Neural progenitor cell (in vitro differentiated cells): ENCODE measurements around the gene SMPDL3B.

Experiments
- EZH2 ChIP-seq: fragments of 200-600 bp; sonication (generic); IDR thresholded peaks from 2 replicates; pipeline ENCODE4 v1.6.1; 2017; ENCODE audit warnings: antibody characterized with exemption, mild to moderate bottlenecking, moderate library complexity
- EZH2phosphoT487 ChIP-seq: fragments of 200-600 bp; sonication (generic); IDR thresholded peaks from 2 replicates; pipeline ENCODE4 v1.6.1; 2017; ENCODE audit warnings: antibody characterized with exemption
- TF ChIP-seq, protein P1 (sequence below): fragments of 200-600 bp; sonication (generic); IDR thresholded peaks from 2 replicates; pipeline ENCODE4 v1.5.1; 2017; ENCODE audit warnings: antibody characterized with exemption, mild to moderate bottlenecking

- TF ChIP-seq, protein P1, sequence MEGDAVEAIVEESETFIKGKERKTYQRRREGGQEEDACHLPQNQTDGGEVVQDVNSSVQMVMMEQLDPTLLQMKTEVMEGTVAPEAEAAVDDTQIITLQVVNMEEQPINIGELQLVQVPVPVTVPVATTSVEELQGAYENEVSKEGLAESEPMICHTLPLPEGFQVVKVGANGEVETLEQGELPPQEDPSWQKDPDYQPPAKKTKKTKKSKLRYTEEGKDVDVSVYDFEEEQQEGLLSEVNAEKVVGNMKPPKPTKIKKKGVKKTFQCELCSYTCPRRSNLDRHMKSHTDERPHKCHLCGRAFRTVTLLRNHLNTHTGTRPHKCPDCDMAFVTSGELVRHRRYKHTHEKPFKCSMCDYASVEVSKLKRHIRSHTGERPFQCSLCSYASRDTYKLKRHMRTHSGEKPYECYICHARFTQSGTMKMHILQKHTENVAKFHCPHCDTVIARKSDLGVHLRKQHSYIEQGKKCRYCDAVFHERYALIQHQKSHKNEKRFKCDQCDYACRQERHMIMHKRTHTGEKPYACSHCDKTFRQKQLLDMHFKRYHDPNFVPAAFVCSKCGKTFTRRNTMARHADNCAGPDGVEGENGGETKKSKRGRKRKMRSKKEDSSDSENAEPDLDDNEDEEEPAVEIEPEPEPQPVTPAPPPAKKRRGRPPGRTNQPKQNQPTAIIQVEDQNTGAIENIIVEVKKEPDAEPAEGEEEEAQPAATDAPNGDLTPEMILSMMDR, result no peak
- TF ChIP-seq EZH2phosphoT487 (no peak), EZH2 (no peak)
Observed at GRCh38 chr1:27885114-27885528, 49.7 kb upstream of the SMPDL3B start.
